ENCODE data around the gene SMIM35.

The SMIM35 gene

GRCh38 chr11:118042141-118042540 is 44.6 kb downstream of the SMIM35 start:
- no peak overlapping the region for H3K4me3 ChIP-seq (ENCODE audit: low read length)
- H3K27ac ChIP-seq (ENCODE audit: low read length) = no peak overlapping the region
- no peaks in the 10 kb centered on the region for H3K27me3 ChIP-seq (ENCODE audit: insufficient read depth, low read length)
- no peaks in the 10 kb centered on the region for H3K9me3 ChIP-seq (ENCODE audit: insufficient read depth, low read depth, low read length)
- no peak overlapping the region for H3K9ac ChIP-seq (ENCODE audit: low read depth, low read length)
- no peaks in the 10 kb centered on the region for H3K4me1 ChIP-seq (ENCODE audit: insufficient read depth, low read length)
- no peaks in the 10 kb centered on the region for H3K36me3 ChIP-seq (ENCODE audit: insufficient read depth, low read depth, low read length)

GRCh38 chr11:118033443-118033842 is 53.3 kb downstream of the SMIM35 start:
- H3K27ac ChIP-seq (ENCODE audit: low read length) = no peak overlapping the region
- H3K9ac ChIP-seq (ENCODE audit: low read depth, low read length) = no peak overlapping the region

DNA sequence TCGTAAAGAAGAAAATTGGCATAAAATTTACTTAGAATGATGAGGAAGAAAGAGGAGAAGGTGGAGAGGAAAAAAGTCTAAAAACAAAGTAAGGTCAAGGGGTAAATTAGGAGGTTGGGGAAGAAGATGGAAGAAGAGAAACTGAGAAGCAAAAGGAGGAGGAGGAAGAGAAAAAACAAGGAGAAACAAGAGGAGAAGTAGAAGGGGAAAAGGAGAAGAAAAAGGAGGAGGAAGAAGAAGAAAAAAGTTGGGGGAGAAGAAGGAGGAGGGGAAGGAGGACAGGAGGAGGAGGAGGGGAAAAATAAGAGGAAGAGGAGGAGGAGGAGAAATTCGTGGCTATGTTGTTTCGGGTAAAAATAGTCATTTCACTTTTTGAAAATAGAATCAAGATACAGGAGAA is 58.1 kb downstream of the SMIM35 start:
- Histone ChIP-seq H3K36me3 (ENCODE audit: insufficient read depth, low read depth, low read length) (no peaks in the 10 kb centered on the region), H3K9me3 (ENCODE audit: insufficient read depth, low read depth, low read length) (no peaks in the 10 kb centered on the region), H3K27me3 (ENCODE audit: insufficient read depth, low read length) (no peaks in the 10 kb centered on the region), H3K9ac (ENCODE audit: low read depth, low read length) (no peak overlapping the region), H3K4me1 (ENCODE audit: insufficient read depth, low read length) (no peaks in the 10 kb centered on the region), H3K27ac (ENCODE audit: low read length) (no peak overlapping the region), H3K4me3 (ENCODE audit: low read length) (no peak overlapping the region)

More at GRCh38 chr11:118033443-118033842, 53.3 kb downstream of the SMIM35 start:
- H3K36me3 ChIP-seq (ENCODE audit: insufficient read depth, low read depth, low read length) = no peaks in the 10 kb centered on the region
- no peaks in the 10 kb centered on the region for H3K27me3 ChIP-seq (ENCODE audit: insufficient read depth, low read length)
- H3K9me3 ChIP-seq (ENCODE audit: insufficient read depth, low read depth, low read length) = no peaks in the 10 kb centered on the region
- no peaks in the 10 kb centered on the region for H3K4me1 ChIP-seq (ENCODE audit: insufficient read depth, low read length)
- H3K4me3 ChIP-seq (ENCODE audit: low read length) = no peak overlapping the region

GRCh38 chr11:118027694-118028093 is 59.1 kb downstream of the SMIM35 start:
- no peaks in the 10 kb centered on the region for H3K4me1 ChIP-seq (ENCODE audit: insufficient read depth, low read length)
- no peak overlapping the region for H3K4me3 ChIP-seq (ENCODE audit: low read length)
- H3K9ac ChIP-seq (ENCODE audit: low read depth, low read length) = no peak overlapping the region
- no peaks in the 10 kb centered on the region for H3K27me3 ChIP-seq (ENCODE audit: insufficient read depth, low read length)
- H3K27ac ChIP-seq (ENCODE audit: low read length) = no peak overlapping the region
- H3K9me3 ChIP-seq (ENCODE audit: insufficient read depth, low read depth, low read length) = no peaks in the 10 kb centered on the region
- H3K36me3 ChIP-seq (ENCODE audit: insufficient read depth, low read depth, low read length) = no peaks in the 10 kb centered on the region

- H3K36me3 ChIP-seq (ENCODE audit: insufficient read depth, low read depth, low read length) = no peaks in the 10 kb centered on the region
- no peak overlapping the region for H3K27ac ChIP-seq (ENCODE audit: low read length)
These were observed 65.6 kb downstream of the SMIM35 start for GRCh38 chr11:118021146-118021545.

DNA sequence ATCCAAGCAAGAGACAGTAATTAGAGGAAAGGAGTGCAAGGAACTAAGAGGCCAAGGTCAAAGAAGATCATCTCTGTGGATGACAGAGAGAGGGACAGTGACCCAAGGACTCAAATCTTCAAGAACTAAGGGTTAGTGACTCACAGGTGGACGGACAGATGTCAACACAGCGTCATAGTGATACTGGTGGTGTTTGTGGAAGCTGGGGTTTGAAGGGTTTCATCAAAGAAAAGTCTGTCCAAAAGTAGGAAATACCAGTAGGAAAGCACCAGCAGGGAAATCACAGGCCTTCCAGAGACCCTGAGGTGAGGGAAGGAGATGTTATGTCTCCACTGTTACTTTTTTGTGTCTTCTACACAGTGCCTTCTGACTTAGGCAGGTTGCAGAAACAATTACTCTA is 68.4 kb downstream of the SMIM35 start:
- no peaks in the 10 kb centered on the region; the same call in 1 of the 2 replicates for H3K9me3 ChIP-seq (ENCODE audit: insufficient read depth, low read depth, low read length)
- no peak overlapping the region for H3K4me3 ChIP-seq (ENCODE audit: low read length)
- no peaks in the 10 kb centered on the region for H3K4me1 ChIP-seq (ENCODE audit: insufficient read depth, low read length)
- H3K36me3 ChIP-seq (ENCODE audit: insufficient read depth, low read depth, low read length) = no peaks in the 10 kb centered on the region
- no peak overlapping the region for H3K27ac ChIP-seq (ENCODE audit: low read length)
- no peak overlapping the region for H3K9ac ChIP-seq (ENCODE audit: low read depth, low read length)
- no peaks in the 10 kb centered on the region; the same call in 1 of the 2 replicates for H3K27me3 ChIP-seq (ENCODE audit: insufficient read depth, low read length)

More at GRCh38 chr11:118021146-118021545, 65.6 kb downstream of the SMIM35 start:
- no peak overlapping the region for H3K4me3 ChIP-seq (ENCODE audit: low read length)
- no peaks in the 10 kb centered on the region; the same call in 1 of the 2 replicates for H3K9me3 ChIP-seq (ENCODE audit: insufficient read depth, low read depth, low read length)
- no peaks in the 10 kb centered on the region for H3K4me1 ChIP-seq (ENCODE audit: insufficient read depth, low read length)
- no peaks in the 10 kb centered on the region; the same call in 1 of the 2 replicates for H3K27me3 ChIP-seq (ENCODE audit: insufficient read depth, low read length)
- H3K9ac ChIP-seq (ENCODE audit: low read depth, low read length) = no peak overlapping the region

DNA sequence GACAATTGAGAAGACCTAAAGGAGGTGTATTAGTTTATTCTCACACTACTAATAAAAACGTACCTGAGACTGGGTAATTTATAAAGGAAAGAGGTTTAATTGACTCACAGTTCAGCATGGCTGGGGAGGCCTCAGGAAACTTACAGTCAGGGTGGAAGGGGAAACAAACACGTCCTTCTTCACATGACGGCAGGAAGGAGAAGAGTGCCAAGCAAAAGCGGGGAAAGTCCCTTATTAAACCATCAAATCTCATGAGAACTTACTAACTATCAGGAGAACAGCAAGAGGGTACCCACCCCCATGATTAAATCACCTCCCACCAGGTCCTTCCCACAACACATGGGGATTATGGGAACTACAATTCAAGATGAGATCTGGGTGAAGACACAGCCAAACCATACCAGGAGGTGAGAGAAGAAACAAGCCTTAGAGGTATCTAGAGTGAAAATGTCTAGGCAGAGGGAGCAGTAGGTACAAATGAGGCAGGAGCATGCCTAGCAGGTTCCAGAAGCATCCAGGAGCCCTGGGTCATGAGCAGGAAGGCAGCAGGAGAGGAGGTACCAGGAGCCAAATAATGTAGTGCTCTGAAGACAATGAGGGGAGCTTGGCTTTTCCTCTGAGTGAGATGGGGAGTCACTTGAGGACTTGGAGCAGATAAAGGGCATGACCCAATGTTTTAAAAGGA is 69.0 kb downstream of the SMIM35 start:
- H3K9ac ChIP-seq (ENCODE audit: low read depth, low read length) = no peak overlapping the region

GRCh38 chr11:118017111-118017510 is 69.7 kb downstream of the SMIM35 start:
- no peaks in the 10 kb centered on the region; the same call in 1 of the 2 replicates for H3K27me3 ChIP-seq (ENCODE audit: insufficient read depth, low read length)

More for the DNA sequence above, 69.0 kb downstream of the SMIM35 start:
- H3K4me1 ChIP-seq (ENCODE audit: insufficient read depth, low read length) = no peaks in the 10 kb centered on the region
- no peaks in the 10 kb centered on the region for H3K36me3 ChIP-seq (ENCODE audit: insufficient read depth, low read depth, low read length)
- no peaks in the 10 kb centered on the region; the same call in 1 of the 2 replicates for H3K9me3 ChIP-seq (ENCODE audit: insufficient read depth, low read depth, low read length)
- H3K4me3 ChIP-seq (ENCODE audit: low read length) = no peak overlapping the region
- no peak overlapping the region for H3K27ac ChIP-seq (ENCODE audit: low read length)
- H3K27me3 ChIP-seq (ENCODE audit: insufficient read depth, low read length) = no peaks in the 10 kb centered on the region; the same call in 1 of the 2 replicates

DNA sequence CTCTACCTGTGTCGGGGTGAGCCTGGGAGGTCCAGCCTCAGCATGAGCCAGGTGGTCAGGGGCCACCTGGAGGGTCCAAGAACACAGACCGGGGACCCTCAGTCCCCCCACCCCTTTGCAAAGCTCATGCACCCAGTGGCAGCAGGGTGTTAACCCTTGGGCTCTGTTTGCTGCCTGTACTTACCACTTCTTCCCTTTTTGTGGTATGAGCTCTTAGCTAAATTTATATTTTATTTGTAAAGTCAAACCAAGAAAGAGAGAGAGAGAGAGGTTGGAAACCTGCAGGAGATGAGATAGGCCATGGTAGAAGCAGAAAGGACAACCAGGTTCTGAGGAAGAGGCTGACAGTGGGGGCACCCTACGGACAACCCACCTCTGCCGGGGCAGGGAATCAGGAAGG is 70.7 kb downstream of the SMIM35 start:
- no peaks in the 10 kb centered on the region for H3K36me3 ChIP-seq (ENCODE audit: insufficient read depth, low read depth, low read length)
- H3K9me3 ChIP-seq (ENCODE audit: insufficient read depth, low read depth, low read length) = no peaks in the 10 kb centered on the region; the same call in 1 of the 2 replicates
- H3K27me3 ChIP-seq (ENCODE audit: insufficient read depth, low read length) = no peaks in the 10 kb centered on the region; the same call in 1 of the 2 replicates
- no peaks in the 10 kb centered on the region for H3K4me1 ChIP-seq (ENCODE audit: insufficient read depth, low read length)
- H3K9ac ChIP-seq (ENCODE audit: low read depth, low read length) = no peak overlapping the region
- H3K27ac ChIP-seq (ENCODE audit: low read length) = no peak overlapping the region
- H3K4me3 ChIP-seq (ENCODE audit: low read length) = no peak overlapping the region

More at GRCh38 chr11:118017111-118017510, 69.7 kb downstream of the SMIM35 start:
- H3K4me1 ChIP-seq (ENCODE audit: insufficient read depth, low read length) = no peaks in the 10 kb centered on the region
- H3K27ac ChIP-seq (ENCODE audit: low read length) = no peak overlapping the region
- no peak overlapping the region for H3K9ac ChIP-seq (ENCODE audit: low read depth, low read length)
- H3K4me3 ChIP-seq (ENCODE audit: low read length) = no peak overlapping the region
- H3K36me3 ChIP-seq (ENCODE audit: insufficient read depth, low read depth, low read length) = no peaks in the 10 kb centered on the region
- no peaks in the 10 kb centered on the region; the same call in 1 of the 2 replicates for H3K9me3 ChIP-seq (ENCODE audit: insufficient read depth, low read depth, low read length)

DNA sequence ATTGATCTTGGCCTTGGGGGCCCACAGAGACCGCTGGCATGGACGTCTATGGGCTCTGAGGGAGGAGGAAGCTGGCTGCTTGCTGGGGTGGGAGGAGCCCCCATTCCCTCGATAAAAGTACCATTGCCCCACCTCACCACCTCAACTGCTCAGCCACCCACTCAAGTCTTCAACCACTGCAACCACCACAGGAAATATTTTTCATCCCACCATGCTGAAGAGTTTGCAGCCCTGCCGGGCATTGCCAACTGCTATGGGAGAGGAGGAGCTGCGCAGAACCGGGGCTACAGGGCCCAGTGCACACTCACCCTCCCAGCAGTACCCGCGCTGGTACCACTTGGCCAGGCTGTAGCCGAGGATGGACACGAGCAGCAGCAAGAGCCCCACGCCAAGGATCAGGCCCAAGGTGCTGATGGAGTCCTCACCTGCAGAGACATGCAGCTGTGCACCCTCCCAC is 71.3 kb downstream of the SMIM35 start:
- Histone ChIP-seq H3K27ac (ENCODE audit: low read length) (no peak overlapping the region), H3K9me3 (ENCODE audit: insufficient read depth, low read depth, low read length) (no peaks in the 10 kb centered on the region), H3K9ac (ENCODE audit: low read depth, low read length) (no peak overlapping the region)

GRCh38 chr11:118014022-118014421 is 72.7 kb downstream of the SMIM35 start:
- no peaks in the 10 kb centered on the region for H3K4me1 ChIP-seq (ENCODE audit: insufficient read depth, low read length)
- no peaks in the 10 kb centered on the region for H3K36me3 ChIP-seq (ENCODE audit: insufficient read depth, low read depth, low read length)
- H3K9me3 ChIP-seq (ENCODE audit: insufficient read depth, low read depth, low read length) = no peaks in the 10 kb centered on the region

More for the DNA sequence above, 71.3 kb downstream of the SMIM35 start:
- Histone ChIP-seq H3K4me3 (ENCODE audit: low read length) (no peak overlapping the region), H3K27me3 (ENCODE audit: insufficient read depth, low read length) (no peaks in the 10 kb centered on the region; the same call in 1 of the 2 replicates), H3K36me3 (ENCODE audit: insufficient read depth, low read depth, low read length) (no peaks in the 10 kb centered on the region), H3K4me1 (ENCODE audit: insufficient read depth, low read length) (no peaks in the 10 kb centered on the region)

GRCh38 chr11:118012083-118012669 is 74.6 kb downstream of the SMIM35 start:
- Histone ChIP-seq H3K4me1 (ENCODE audit: insufficient read depth, low read length) (no peaks in the 10 kb centered on the region), H3K4me3 (ENCODE audit: low read length) (no peak overlapping the region), H3K27ac (ENCODE audit: low read length) (no peak overlapping the region), H3K36me3 (ENCODE audit: insufficient read depth, low read depth, low read length) (no peaks in the 10 kb centered on the region), H3K27me3 (ENCODE audit: insufficient read depth, low read length) (no peaks in the 10 kb centered on the region; the same call in 1 of the 2 replicates), H3K9me3 (ENCODE audit: insufficient read depth, low read depth, low read length) (no peaks in the 10 kb centered on the region), H3K9ac (ENCODE audit: low read depth, low read length) (no peak overlapping the region; the same call in 1 of the 2 replicates)

More at GRCh38 chr11:118014022-118014421, 72.7 kb downstream of the SMIM35 start:
- no peak overlapping the region for H3K4me3 ChIP-seq (ENCODE audit: low read length)
- H3K27ac ChIP-seq (ENCODE audit: low read length) = no peak overlapping the region
- no peak overlapping the region for H3K9ac ChIP-seq (ENCODE audit: low read depth, low read length)
- H3K27me3 ChIP-seq (ENCODE audit: insufficient read depth, low read length) = no peaks in the 10 kb centered on the region; the same call in 1 of the 2 replicates
